HEK293 (cell line): ENCODE results near the gene NEK8.

Experiments
- CTCF ChIA-PET: fragments of 350-600 bp; formaldehyde crosslinking; extraction: SDS; loops from one replicate; lab custom pipeline; 2021; ENCODE audit warnings: antibody characterized with exemption; lab: Yijun Ruan, JAX
- POLR2A ChIA-PET: fragments of 300-600 bp; formaldehyde crosslinking; extraction: SDS; loops from one replicate; lab custom pipeline; 2020; ENCODE audit warnings: antibody characterized with exemption, inconsistent platforms; lab: Yijun Ruan, JAX
- H3K27ac ChIP-seq: fragments of 200-500 bp; sonication (Bioruptor generic); 2 replicates; pipeline ENCODE4 v1.5.1; 2014; ENCODE audit warnings: low read depth, low read length, control low read depth, inconsistent platforms; ENCODE audit errors: extremely low read depth
- H3K36me3 ChIP-seq, 2 experiments: fragments of 200-500 bp in 1 of 2; sonication (Bioruptor generic) in 1 of 2; 1 replicate in 1 of 2; 2 replicates in 1 of 2; pipeline ENCODE4 v1.5.1; 2014 to 2017; ENCODE audit warnings: inconsistent platforms in 2 of 2, low read length in 2 of 2; ENCODE audit not compliant: control insufficient read depth in 2 of 2, insufficient read depth in 1 of 2
- H3K4me1 ChIP-seq: fragments of 200-500 bp; sonication (Bioruptor generic); 2 replicates; pipeline ENCODE4 v1.5.1; 2014; ENCODE audit warnings: mild to moderate bottlenecking, low read length, inconsistent platforms; ENCODE audit not compliant: control insufficient read depth, insufficient read depth
- H3K4me3 ChIP-seq: 2 replicates; pipeline ENCODE4 v1.5.1; 2011; ENCODE audit warnings: low read depth, mild to moderate bottlenecking, control low read depth, low read length, moderate library complexity
- H3K9me3 ChIP-seq: fragments of 200-500 bp; sonication (Bioruptor generic); 2 replicates; pipeline ENCODE4 v1.5.1; 2014; ENCODE audit warnings: low read depth, low read length, inconsistent platforms; ENCODE audit not compliant: control insufficient read depth, insufficient read depth
- KLF16 ChIP-seq: fragments of 450-650 bp; formaldehyde crosslinking; IDR thresholded peaks from 2 replicates; pipeline ENCODE4 v1.5.1; 2017; ENCODE audit warnings: missing biosample characterization, missing genetic modification characterization
- PRDM1 ChIP-seq: fragments of 450-650 bp; formaldehyde crosslinking; IDR thresholded peaks from 2 replicates; pipeline ENCODE4; 2016; ENCODE audit warnings: missing biosample characterization, missing genetic modification characterization
- TCF7L2 ChIP-seq: IDR thresholded peaks from 2 replicates; pipeline ENCODE4 v1.6.1; 2011; ENCODE audit warnings: low read depth, mild to moderate bottlenecking, inconsistent platforms, low read length, moderate library complexity, borderline replicate concordance
- ZIC2 ChIP-seq: fragments of 450-650 bp; formaldehyde crosslinking; IDR thresholded peaks from 2 replicates; pipeline ENCODE4 v1.5.1; 2016; ENCODE audit warnings: missing biosample characterization, missing genetic modification characterization
- ZNF157 ChIP-seq: fragments of 450-650 bp; formaldehyde crosslinking; IDR thresholded peaks from 2 replicates; pipeline ENCODE4 v1.5.1; 2016; ENCODE audit warnings: missing biosample characterization, missing genetic modification characterization
- ZNF175 ChIP-seq: fragments of 450-650 bp; formaldehyde crosslinking; IDR thresholded peaks from 2 replicates; pipeline ENCODE4 v1.5.1; 2016; ENCODE audit warnings: missing biosample characterization, missing genetic modification characterization
- ZNF19 ChIP-seq: fragments of 450-650 bp; formaldehyde crosslinking; IDR thresholded peaks from 2 replicates; pipeline ENCODE4; 2016; ENCODE audit warnings: missing biosample characterization, missing genetic modification characterization, low read depth
- ZNF223 ChIP-seq: fragments of 450-650 bp; formaldehyde crosslinking; IDR thresholded peaks from 2 replicates; pipeline ENCODE4 v1.5.1; 2016; ENCODE audit warnings: missing biosample characterization, missing genetic modification characterization
- ZNF362 ChIP-seq: fragments of 450-650 bp; formaldehyde crosslinking; IDR thresholded peaks from 2 replicates; pipeline ENCODE4 v1.5.1; 2016; ENCODE audit warnings: missing biosample characterization, missing genetic modification characterization
- ZNF37A ChIP-seq: fragments of 450-650 bp; IDR thresholded peaks from 2 replicates; pipeline ENCODE4 v1.5.1; 2018; ENCODE audit warnings: missing biosample characterization, missing genetic modification characterization
- ZNF398 ChIP-seq: fragments of 450-650 bp; formaldehyde crosslinking; IDR thresholded peaks from 2 replicates; pipeline ENCODE4 v1.5.1; 2017; ENCODE audit warnings: missing biosample characterization, missing genetic modification characterization
- ZNF600 ChIP-seq: fragments of 450-650 bp; formaldehyde crosslinking; IDR thresholded peaks from 2 replicates; pipeline ENCODE4 v1.5.1; 2016; ENCODE audit warnings: missing biosample characterization, missing genetic modification characterization
- TF ChIP-seq, protein P1 (sequence below): fragments of 450-650 bp; formaldehyde crosslinking; IDR thresholded peaks from 2 replicates; pipeline ENCODE4 v1.5.1; 2016; ENCODE audit warnings: missing biosample characterization, missing genetic modification characterization

The NEK8 gene

GRCh38 chr17:28704219-28704858 is 24.2 kb upstream of the NEK8 start:
- Histone ChIP-seq H3K4me1 (no peaks in the 10 kb centered on the region), H3K27ac (no peak overlapping the region), H3K36me3 (peaks cover 8 to 69% of the 10 kb centered on the region in 2 experiments), H3K4me3 (no peak overlapping the region), H3K9me3 (no peaks in the 10 kb centered on the region)
- CTCF ChIA-PET = interaction anchor here (0.6 kb wide), 1 partner anchor 411 kb away, joined by 3 read pairs; no protein-coding TSS in a partner anchor
- no peak for TF ChIP-seq TCF7L2
- TF ChIP-seq ZNF223 (tag by site-specific recombination) = no peak
- TF ChIP-seq ZNF19 (tag by site-specific recombination) = no peak
- TF ChIP-seq, protein P1, sequence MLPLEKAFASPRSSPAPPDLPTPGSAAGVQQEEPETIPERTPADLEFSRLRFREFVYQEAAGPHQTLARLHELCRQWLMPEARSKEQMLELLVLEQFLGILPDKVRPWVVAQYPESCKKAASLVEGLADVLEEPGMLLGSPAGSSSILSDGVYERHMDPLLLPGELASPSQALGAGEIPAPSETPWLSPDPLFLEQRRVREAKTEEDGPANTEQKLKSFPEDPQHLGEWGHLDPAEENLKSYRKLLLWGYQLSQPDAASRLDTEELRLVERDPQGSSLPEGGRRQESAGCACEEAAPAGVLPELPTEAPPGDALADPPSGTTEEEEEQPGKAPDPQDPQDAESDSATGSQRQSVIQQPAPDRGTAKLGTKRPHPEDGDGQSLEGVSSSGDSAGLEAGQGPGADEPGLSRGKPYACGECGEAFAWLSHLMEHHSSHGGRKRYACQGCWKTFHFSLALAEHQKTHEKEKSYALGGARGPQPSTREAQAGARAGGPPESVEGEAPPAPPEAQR (tag by site-specific recombination) = no peak
- no peak for TF ChIP-seq ZNF362 (tag by site-specific recombination)
- no peak for TF ChIP-seq ZNF398 (tag by site-specific recombination)
- no peak for TF ChIP-seq ZNF37A (tag by site-specific recombination)
- TF ChIP-seq ZNF157 (tag by site-specific recombination) = no peak
- TF ChIP-seq, all 188 proteins: peak for 0
- POLR2A ChIA-PET = interaction anchor here (1.1 to 10.5 kb wide), 5 partner anchors 12 to 43 kb away, joined by 3 to 190 read pairs (median 5); partner anchors contain the start of genes RPL23A and SDF2

GRCh38 chr17:28705074-28705659 is 23.4 kb upstream of the NEK8 start:
- Histone ChIP-seq H3K4me1 (no peaks in the 10 kb centered on the region), H3K27ac (no peak overlapping the region; the same call in 1 of the 2 replicates), H3K36me3 (peaks cover 8 to 61% of the 10 kb centered on the region in 2 experiments), H3K4me3 (no peak overlapping the region), H3K9me3 (no peaks in the 10 kb centered on the region)
- CTCF ChIA-PET = interaction anchor here (0.6 kb wide), 1 partner anchor 411 kb away, joined by 3 read pairs; no protein-coding TSS in a partner anchor
- POLR2A ChIA-PET = interaction anchor here (0.7 to 10.5 kb wide), 6 partner anchors 11 to 60 kb away, joined by 3 to 190 read pairs (median 5); partner anchors contain the start of genes BLTP2, RPL23A and SDF2
- TF ChIP-seq ZNF398 (tag by site-specific recombination) = peak; percentile 75
- TF ChIP-seq KLF16 (tag by site-specific recombination) = no peak
- peak; percentile 91 for TF ChIP-seq ZIC2
- peak; percentile 94 for TF ChIP-seq ZNF600 (tag by site-specific recombination)
- TF ChIP-seq PRDM1 (tag by site-specific recombination) = peak; percentile 82
- TF ChIP-seq ZNF175 = no peak
